ENCODE results near the gene ARL2BP.
"Not testable (repeated sequence)": the region's sequence is repeated elsewhere in the genome, so short reads cannot be mapped to it uniquely, and the experiment has no call there.

The ARL2BP gene

DNA sequence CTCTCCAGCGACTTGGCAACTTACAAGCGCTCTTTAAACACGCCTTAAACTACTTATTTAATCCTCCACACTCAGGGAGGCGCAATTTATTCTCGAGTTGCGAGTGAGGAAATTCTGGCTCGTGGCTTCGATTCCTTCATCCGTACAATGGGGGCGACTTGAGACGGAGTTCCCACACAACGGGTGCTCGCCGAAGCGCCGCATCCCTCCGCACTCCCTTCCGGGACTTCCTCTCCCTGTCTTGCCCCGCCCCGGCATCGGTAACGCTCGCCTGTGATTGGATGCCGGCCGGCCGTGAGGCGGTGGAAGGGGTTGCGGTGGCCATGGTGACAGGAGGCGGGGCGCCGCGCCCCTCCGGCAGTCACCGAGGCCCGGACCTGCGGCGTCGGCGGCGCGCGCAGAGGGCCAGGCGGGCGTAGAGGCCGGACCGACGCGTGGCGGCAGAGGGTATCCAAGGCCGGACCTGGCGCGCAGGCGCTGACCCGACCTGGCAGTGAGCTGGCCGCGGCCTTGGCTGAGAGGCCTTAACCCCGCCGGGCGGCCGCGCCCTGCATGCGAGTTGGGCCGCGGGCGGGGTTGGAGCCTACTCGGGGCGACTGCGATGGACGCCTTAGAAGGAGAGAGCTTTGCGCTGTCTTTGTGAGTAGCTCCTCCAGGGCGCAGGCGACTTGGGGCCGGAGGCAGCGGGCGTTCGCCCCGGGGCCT lies at the start of gene ARL2BP:
Gene ARL2BP (plus strand): TSS at position 493 of the 705 bp plus-strand sequence. CDS start 109 bp downstream, at position 602.
- peak; percentile 37 for DNase-seq

GRCh38 chr16:57196286-57196685 lies 48.8 kb upstream of the ARL2BP start:
- DNase-seq: no peak

DNA sequence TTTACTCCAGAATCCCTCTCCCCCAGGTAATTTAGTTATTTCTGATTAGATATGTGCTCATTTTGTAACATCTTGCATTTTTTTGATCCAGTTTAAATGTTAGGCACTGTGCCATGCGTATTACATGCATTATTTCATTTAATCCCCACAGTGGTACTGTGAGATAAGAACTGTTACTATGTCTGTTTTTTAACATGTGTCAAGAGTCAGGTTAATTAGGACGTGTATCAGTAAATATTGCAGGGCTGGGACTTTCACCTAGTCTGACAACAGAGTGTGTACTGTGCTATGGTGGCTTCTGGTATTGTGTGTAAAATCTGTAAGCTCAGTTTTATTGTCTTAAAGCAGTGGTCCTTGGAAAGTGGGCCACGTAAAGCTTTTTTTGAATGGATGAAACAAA lies 48.3 kb upstream of the ARL2BP start:
- no peak for DNase-seq

DNA sequence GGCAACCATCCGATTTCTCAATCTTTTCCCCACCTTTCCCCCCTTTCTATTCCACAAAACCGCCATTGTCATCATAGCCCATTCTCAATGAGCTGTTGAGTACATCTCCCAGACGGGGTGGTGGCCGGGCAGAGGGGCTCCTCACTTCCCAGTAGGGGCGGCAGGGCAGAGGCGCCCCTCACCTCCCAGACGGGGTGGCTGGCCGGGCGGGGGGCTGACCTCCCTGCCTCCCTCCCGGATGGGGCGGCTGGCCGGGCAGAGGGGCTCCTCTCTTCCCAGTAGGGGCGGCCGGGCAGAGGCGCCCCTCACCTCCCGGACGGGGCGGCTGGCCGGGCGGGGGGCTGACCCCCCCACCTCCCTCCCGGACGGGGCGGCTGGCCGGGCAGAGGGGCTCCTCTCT lies 44.7 kb upstream of the ARL2BP start:
- not testable (repeated sequence) for DNase-seq

DNA sequence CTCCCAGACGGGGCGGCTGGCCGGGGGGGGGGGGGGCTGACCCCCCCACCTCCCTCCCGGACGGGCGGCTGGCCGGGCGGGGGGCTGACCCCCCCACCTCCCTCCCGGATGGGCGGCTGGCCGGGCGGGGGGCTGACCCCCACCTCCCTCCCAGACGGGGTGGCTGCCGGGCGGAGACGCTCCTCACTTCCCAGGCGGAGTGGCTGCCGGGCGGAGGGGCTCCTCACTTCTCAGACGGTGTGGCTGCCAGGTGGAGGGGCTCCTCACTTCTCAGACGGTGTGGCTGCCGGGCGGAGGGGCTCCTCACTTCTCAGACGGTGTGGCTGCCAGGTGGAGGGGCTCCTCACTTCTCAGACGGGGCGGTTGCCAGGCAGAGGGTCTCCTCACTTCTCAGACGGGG lies 44.1 kb upstream of the ARL2BP start:
- not testable (repeated sequence) for DNase-seq

GRCh38 chr16:57202095-57202886 lies 42.8 kb upstream of the ARL2BP start:
- DNase-seq: no peak

GRCh38 chr16:57203451-57203850 lies 41.6 kb upstream of the ARL2BP start:
- no peak for DNase-seq

DNA sequence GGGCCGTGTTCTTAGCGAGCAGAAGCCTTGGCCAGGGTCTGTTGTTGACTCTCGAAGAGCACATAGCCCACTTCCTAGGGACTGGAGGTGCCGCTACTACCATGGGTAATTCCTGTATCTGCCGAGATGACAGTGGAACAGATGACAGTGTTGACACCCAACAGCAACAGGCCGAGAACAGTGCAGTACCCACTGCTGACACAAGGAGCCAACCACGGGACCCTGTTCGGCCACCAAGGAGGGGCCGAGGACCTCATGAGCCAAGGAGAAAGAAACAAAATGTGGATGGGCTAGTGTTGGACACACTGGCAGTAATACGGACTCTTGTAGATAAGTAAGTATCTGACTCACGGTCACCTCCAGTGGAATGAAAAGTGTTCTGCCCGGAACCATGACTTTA lies 40.4 kb upstream of the ARL2BP start:
- DNase-seq: no peak

DNA sequence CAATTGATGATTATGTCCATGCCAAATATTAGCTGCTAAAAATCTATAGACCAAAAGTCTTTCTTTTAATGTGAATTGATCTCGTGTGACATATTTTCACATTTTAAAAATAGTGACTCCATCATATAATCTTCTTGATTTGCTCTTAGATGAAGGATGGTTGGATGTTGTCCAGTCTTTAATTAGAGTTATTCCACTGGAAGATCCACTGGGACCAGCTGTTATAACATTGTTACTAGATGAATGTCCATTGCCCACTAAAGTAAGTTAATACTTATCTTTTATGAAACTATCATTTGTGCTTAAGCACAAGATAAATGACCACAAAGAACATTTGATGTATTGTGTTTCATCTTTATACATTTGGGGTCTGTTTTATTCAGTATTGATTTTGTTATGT lies 36.1 kb upstream of the ARL2BP start:
- no peak for DNase-seq

DNA sequence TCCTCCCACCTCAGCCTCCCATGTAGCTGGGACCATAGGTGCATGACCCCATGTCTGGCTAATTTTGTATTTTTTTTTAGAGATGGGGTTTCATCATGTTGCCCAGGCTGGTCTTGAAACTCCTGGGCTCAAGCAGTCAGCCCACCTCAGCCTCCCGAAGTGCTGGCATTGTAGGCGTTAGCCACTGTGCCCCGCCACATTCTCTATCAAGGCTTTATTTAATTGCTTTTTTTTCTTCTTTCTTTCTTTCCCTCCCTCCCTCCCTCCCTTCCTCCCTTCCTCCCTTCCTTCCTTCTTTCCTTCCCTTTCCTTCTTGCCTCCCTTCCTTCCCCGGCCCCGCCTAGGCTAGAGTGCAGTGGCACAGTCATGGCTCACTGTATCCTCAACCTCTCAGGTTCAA lies 35.3 kb upstream of the ARL2BP start:
- no peak for DNase-seq

- DNase-seq: no peak
These were observed 31.6 kb upstream of the ARL2BP start for GRCh38 chr16:57213462-57213861.

- no peak for DNase-seq
These were observed 28.1 kb upstream of the ARL2BP start for GRCh38 chr16:57216968-57217367.

DNA sequence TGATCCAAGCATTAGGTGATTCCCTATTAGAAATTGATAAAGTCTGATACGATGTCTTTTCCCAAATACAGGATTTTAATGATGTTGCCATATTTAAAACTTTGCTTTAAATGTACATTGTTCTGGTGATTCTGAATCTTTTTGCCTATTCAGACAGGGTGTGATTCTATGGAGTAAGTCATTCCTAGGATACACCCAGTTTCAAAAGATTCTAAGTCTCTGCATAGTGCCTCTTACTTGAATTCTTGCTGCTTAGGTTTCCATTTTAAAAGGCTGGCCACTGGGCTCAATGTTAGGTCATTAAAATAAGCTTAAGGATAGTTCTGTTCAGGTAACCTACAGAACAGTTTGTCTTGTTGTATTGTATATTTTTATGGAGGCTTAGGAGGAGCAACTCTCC lies 22.0 kb upstream of the ARL2BP start:
- no peak for DNase-seq

DNA sequence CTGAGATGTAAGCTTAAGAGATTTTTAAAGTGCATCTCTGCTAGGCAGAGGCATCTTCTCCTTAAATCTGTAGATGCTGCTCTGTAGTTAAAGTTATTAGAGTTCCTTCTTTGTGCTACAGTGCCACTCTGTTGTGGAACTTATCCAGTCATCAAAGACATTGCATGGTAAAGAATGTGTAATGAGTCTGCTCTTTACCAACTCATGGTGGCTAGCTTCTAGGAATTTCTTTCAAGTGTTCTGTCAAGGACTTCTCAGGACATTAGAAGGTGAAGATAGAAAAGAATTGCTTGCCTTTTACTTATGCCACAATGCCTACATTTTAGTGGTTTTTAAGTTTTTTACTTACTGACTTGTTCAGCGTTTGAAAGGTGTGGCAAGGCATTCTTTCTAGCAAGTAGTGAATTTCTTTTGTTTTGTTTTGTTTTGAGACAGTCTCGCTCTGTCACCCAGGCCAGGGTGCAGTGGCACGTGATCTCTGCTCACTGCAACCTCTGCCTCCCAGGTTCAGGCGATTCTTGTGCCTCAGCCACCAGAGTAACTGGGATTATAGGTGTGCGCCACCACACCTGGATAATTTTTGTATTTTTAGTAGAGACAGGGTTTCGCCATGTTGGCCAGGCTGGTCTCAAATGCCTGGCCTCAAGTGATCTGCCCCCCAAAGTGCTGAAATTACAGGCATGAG lies 20.3 kb upstream of the ARL2BP start:
- no peak for DNase-seq

GRCh38 chr16:57225978-57226377 lies 19.1 kb upstream of the ARL2BP start:
- no peak for DNase-seq

GRCh38 chr16:57226701-57227621 lies 18.1 kb upstream of the ARL2BP start:
- no peak for DNase-seq

GRCh38 chr16:57229079-57229478 lies 16.0 kb upstream of the ARL2BP start:
- DNase-seq: no peak

GRCh38 chr16:57231821-57232350 lies 13.2 kb upstream of the ARL2BP start:
- DNase-seq: no peak

DNA sequence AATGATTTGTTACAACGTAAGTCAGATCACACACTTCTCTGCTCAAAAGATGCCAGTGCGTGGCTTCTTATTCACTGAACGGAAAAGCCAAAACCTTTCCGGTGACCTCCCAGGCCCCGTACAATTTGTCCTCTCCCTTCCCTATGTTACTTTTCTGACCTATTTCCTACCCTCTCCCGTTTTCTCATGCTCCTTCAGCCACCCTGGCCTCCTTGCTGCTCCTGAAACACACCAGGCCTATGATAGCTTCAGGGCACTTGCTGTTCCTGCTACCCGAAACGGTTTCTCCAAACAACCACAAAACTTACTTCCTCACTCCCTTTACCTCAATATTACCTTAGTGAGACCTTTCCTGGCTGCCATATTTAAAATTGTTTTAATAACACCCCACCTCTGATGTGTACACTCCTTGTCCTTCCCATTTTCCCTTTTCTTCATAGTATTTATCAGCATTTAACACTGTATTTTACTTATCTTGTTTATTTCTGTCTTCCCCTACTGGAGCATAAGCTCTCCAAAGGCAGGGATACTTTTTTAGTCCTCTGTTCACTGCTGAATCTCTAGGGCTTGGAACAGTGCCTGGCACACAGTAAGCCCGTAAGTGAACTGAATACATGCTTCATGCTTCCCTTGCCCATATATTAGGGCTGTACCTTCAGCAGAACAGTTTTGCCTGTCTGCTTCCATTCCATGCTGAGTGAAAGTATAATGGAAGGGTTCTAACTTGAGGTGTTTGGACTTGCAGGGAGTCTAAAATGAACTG lies 10.9 kb upstream of the ARL2BP start:
- DNase-seq: no peak

DNA sequence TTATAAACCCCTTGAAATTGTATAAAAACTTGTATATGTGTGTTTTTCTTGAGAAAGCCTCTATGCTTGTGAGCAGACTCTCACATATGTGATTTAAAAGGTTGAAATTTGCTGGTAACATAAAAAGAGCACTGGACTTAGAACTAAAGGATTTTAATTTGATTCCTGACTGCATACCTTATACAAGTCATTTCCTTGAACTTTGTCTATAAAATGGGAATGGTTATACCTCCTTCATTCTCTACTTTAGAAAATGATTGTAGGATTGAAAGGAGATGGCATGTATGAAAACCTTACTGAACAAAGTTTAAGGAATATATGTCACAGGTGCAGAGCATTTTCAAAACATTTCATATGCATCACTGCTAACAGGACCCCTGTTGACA lies 10.4 kb upstream of the ARL2BP start:
- DNase-seq: no peak

DNA sequence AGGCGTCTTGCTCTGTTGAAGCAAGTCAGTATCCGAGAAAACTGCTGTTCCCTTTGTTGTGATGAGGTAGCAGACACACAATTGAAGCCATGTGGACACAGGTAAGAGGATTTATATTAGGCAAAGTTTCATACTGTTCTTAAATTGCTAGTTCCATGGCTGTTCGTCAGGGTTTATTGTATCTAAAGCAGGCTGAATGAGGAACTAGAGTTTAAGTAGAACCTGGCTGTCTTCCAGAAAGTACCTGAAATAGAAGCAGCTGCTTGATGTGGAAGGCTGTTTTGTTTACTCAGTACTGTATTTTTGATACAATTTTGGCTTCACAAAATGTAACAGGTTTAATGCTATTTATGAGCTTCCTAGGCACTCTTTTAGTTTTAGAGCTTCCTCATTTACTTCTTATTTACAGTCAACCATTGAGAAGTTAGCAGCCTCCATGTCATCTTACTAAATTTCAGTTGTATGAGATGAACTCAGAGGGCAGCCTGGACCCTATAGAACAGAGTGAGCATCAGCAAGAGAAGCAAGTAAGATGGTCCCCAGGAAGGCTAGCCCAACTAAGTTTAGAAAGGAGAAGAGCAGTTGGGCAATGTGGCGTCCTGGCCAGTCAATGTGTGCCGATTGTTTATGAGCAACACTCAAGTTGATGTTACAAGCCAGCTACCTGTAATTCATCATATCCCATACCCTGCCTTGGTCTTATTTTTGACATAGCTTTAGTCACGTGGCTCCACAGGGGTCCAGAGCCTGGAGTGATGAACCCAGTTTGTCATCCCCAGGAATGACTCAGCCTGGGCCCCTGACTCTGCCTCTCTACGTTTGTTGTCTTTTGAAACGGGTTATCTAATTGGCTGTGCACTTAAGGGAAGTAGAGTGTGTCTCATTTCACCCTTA lies 9.7 kb upstream of the ARL2BP start:
- peak; percentile 58 for DNase-seq

All from NCI-H2029 treated with DMSO at 0.1 percent for 48 hours (cell line).